ENCODE measurements around the gene OR4D10.
"Not testable (repeated sequence)": the region's sequence is repeated elsewhere in the genome, so short reads cannot be mapped to it uniquely, and the experiment has no call there.

OR4D10 gene

DNA sequence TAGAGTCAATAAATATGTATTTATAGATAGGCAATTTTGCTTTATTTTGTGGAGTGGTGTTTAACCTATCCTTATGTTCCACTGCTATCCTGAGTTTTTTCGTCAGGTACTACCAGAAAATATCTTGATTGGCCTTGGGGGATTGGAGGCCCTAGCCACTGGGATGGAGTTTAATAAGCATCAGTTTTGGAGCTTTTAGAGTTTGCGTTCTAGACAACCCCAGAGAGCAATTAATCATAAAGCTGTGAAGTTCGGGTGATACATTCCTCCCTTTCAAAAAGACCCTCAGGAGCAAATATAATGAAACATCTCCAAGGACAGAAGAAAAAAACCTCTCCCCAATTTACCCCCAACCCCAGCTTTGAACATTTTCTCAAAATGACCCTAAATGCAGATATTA lies 36.9 kb upstream of the OR4D10 start, which contains the start of gene OR5A1:
OR5A1 (plus strand) TSS at position 301 of the 400 bp plus-strand sequence. CDS start 6,700 bp downstream, outside the sequence.
- no peak within 1 kb of the TSS for H3K27ac Mint-ChIP-seq
- no peak for DNase-seq
- no peak within 1 kb of the TSS for H3K4me3 Mint-ChIP-seq
- no peaks in the 10 kb centered on the region for H3K9me3 Mint-ChIP-seq
- no peaks in the 10 kb centered on the region for H3K36me3 Mint-ChIP-seq (ENCODE audit: low read depth)
- peaks cover 2% of the 10 kb centered on the region for H3K27me3 Mint-ChIP-seq (ENCODE audit: low read depth, poor library complexity)
- TF ChIP-seq, protein P1, sequence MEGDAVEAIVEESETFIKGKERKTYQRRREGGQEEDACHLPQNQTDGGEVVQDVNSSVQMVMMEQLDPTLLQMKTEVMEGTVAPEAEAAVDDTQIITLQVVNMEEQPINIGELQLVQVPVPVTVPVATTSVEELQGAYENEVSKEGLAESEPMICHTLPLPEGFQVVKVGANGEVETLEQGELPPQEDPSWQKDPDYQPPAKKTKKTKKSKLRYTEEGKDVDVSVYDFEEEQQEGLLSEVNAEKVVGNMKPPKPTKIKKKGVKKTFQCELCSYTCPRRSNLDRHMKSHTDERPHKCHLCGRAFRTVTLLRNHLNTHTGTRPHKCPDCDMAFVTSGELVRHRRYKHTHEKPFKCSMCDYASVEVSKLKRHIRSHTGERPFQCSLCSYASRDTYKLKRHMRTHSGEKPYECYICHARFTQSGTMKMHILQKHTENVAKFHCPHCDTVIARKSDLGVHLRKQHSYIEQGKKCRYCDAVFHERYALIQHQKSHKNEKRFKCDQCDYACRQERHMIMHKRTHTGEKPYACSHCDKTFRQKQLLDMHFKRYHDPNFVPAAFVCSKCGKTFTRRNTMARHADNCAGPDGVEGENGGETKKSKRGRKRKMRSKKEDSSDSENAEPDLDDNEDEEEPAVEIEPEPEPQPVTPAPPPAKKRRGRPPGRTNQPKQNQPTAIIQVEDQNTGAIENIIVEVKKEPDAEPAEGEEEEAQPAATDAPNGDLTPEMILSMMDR (IDR thresholded peaks at IDR 0.05): no peak
- H3K4me1 Mint-ChIP-seq: no peaks in the 10 kb centered on the region

DNA sequence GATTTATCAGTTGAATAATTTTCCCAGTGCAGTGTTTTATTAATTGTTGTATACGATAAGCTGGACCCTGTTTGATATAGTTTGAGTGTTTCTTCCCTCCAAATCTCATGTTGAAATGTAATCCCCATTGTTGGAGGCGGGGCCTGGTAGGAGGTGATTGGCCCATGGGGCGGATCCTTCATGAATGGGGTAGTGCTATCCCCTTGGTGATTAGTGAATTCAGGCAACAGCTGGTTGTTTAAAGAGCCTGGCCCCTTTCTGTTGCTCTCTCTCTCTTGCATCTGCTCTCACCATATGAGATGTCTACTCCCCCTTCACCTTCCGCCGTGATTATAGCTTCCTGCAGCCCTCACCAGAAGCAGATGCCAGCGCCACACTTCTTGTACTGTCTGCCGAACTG lies 35.3 kb upstream of the OR4D10 start:
- H3K4me3 Mint-ChIP-seq: no peak overlapping the region
- H3K9me3 Mint-ChIP-seq: no peaks in the 10 kb centered on the region
- H3K4me1 Mint-ChIP-seq: no peaks in the 10 kb centered on the region
- no peak for DNase-seq
- H3K27me3 Mint-ChIP-seq (ENCODE audit: low read depth, poor library complexity): peaks cover 2% of the 10 kb centered on the region
- no peaks in the 10 kb centered on the region for H3K36me3 Mint-ChIP-seq (ENCODE audit: low read depth)
- H3K27ac Mint-ChIP-seq: no peak overlapping the region
- TF ChIP-seq, protein P1 (IDR thresholded peaks at IDR 0.05): no peak

DNA sequence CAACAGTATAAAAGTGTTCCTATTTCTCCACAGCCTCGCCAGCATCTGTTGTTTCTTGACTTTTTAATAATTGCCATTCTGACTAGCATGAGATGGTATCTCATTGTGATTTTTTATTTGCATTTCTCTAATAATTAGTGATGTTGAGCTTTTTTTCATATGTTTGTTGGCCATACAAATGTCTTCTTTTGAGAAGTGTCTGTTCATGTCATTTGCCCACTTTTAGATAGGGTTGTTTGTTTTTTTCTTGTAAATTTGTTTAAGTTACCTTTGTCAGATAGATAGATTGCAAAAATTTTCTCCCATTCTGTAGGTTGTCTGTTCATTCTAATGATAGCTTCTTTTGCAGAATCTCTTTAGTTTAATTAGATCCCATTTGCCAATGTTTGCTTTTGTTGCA lies 27.5 kb upstream of the OR4D10 start:
- not testable (repeated sequence) for H3K27me3 Mint-ChIP-seq (ENCODE audit: low read depth, poor library complexity); H3K4me1 Mint-ChIP-seq; DNase-seq; H3K27ac Mint-ChIP-seq; H3K36me3 Mint-ChIP-seq (ENCODE audit: low read depth); H3K4me3 Mint-ChIP-seq
- peaks cover 20% of the 10 kb centered on the region for H3K9me3 Mint-ChIP-seq

DNA sequence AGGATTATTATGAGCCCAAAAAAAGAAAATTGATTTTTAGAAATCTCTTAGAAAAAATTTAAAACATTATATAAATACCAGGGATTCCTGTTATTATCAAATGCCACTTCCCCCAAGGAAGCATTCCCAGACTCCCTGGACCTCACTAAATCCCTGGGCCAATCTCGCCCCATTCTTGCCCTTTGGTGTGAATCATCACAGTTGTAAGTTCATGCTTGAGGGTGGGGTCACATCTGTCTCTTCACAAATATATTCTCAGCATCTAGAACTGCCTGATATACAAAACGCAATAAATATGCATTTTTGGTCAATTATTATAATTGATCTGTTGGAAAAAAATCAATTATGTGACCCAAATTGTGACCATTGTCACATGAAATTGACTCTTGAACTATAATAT lies 24.6 kb upstream of the OR4D10 start:
- Mint-ChIP-seq H3K4me3 (no peak overlapping the region), H3K9me3 (peaks cover 20% of the 10 kb centered on the region), H3K27ac (no peak overlapping the region), H3K4me1 (no peaks in the 10 kb centered on the region), H3K36me3 (ENCODE audit: low read depth) (no peaks in the 10 kb centered on the region), H3K27me3 (ENCODE audit: low read depth, poor library complexity) (peaks cover 2% of the 10 kb centered on the region)
- no peak for DNase-seq
- TF ChIP-seq, protein P1 (IDR thresholded peaks at IDR 0.05): no peak

DNA sequence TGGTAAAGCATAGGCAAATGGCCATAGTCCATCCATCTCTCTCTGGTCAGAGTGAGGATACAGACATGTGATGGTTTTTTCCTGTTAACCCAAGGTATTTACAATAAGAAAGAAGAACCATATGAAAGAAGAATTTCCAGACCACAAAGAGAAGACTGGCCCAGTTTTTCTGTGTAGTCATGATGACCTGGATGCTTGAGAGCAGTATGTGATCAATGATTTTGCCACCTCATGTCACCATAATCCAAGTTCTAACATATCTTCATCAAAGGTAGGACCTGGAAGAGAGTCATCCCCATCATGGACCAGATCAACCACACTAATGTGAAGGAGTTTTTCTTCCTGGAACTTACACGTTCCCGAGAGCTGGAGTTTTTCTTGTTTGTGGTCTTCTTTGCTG lies 16.5 kb upstream of the OR4D10 start, which contains the start of gene OR4D6:
OR4D6 (plus strand) TSS at position 301 of the 400 bp plus-strand sequence; CDS start at position 301, 0 bp downstream.
- DNase-seq: no peak
- H3K27ac Mint-ChIP-seq: no peak within 1 kb of the TSS
- no peaks in the 10 kb centered on the region for H3K27me3 Mint-ChIP-seq (ENCODE audit: low read depth, poor library complexity)
- no peak within 1 kb of the TSS for H3K4me3 Mint-ChIP-seq
- H3K9me3 Mint-ChIP-seq: no peaks in the 10 kb centered on the region
- no peaks in the 10 kb centered on the region for H3K36me3 Mint-ChIP-seq (ENCODE audit: low read depth)
- TF ChIP-seq, protein P1 (IDR thresholded peaks at IDR 0.05): no peak
- H3K4me1 Mint-ChIP-seq: no peaks in the 10 kb centered on the region

DNA sequence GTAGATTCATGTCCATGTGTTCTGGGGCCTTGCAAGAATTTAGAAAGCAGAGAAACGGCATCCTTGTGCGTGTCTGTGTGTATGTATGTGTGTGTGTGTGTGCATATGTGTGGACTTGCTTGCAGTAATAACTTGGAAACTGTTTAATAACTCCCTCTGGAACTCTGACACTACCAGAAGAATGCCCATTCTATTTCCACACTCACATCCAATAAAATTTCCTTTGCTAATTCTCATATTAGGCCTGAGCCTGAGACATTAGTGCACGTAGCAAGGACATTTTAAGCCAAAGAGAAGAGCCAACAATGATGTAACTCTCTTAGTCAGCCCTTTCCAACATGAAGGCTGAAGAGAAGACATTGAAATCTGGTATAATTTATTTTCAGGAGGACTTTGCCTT lies 13.2 kb upstream of the OR4D10 start:
- Mint-ChIP-seq H3K4me3 (no peak overlapping the region), H3K27me3 (ENCODE audit: low read depth, poor library complexity) (no peaks in the 10 kb centered on the region), H3K9me3 (peaks cover 4% of the 10 kb centered on the region), H3K36me3 (ENCODE audit: low read depth) (no peaks in the 10 kb centered on the region), H3K27ac (no peak overlapping the region), H3K4me1 (no peaks in the 10 kb centered on the region)
- DNase-seq: no peak
- TF ChIP-seq, protein P1 (IDR thresholded peaks at IDR 0.05): no peak

All from nephron progenitor cell (in vitro differentiated cells).